ENCODE measurements around the gene CABP4. TPM values are rescaled to one million over a fixed set of nuclear protein-coding genes. Genes with fewer than 3 reads are reported as not detected.
"Not testable (repeated sequence)": the region's sequence is repeated elsewhere in the genome, so short reads cannot be mapped to it uniquely, and the experiment has no call there.

CABP4 gene
- total and polyA plus RNA-seq, 2 donors (not counting 3 experiments of a cell fraction or from before 2014, with no cell fraction given) = 2.4 to 5.0 TPM

DNA sequence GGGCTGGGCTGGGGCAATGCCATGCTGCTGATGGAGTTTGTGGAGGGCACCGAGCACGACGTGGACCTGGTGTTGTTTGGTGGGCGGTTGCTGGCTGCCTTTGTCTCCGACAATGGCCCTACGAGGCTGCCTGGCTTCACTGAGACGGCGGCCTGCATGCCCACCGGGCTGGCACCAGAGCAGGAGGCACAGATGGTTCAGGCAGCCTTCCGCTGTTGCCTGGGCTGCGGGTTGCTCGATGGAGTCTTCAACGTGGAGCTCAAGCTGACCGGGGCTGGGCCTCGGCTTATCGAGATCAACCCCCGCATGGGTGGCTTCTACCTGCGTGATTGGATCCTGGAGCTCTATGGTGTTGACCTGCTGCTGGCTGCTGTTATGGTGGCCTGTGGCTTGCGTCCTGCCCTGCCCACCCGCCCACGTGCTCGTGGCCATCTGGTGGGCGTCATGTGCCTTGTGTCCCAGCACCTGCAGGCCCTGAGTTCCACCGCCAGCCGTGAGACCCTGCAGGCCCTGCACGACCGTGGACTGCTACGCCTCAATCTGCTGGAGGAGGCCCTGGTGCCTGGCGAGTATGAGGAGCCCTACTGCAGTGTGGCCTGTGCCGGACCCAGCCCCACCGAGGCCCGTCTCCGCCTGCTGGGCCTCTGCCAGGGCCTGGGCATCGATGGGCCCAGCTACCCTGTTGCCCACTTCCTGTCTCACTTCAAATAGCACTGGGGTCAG is 31.1 kb upstream of the CABP4 start:
- H3K4me3 ChIP-seq (replicated peaks in 1 of 3; ENCODE audit: insufficient read depth in 1 of 3, low read depth in 1 of 3, low read length in 3 of 3) = no peak overlapping the region
- BruUV-seq (replicated peaks) = no TSS peak
- DNase-seq (ENCODE audit: low read depth, low spot score) (no peak), FAIRE-seq (no peak)
- H3K27ac ChIP-seq (ENCODE audit: insufficient read depth, low read depth, low read length) = no peak overlapping the region
- no peaks in the 10 kb centered on the region for H4K20me1 ChIP-seq (replicated peaks; ENCODE audit: control insufficient read depth, extremely low read depth, insufficient read depth, low read length)
- TF ChIP-seq EZH2 (IDR thresholded peaks at IDR 0.05; ENCODE audit: borderline replicate concordance, low read depth, low read length, severe bottlenecking) = no peak
- TF ChIP-seq FOS (IDR thresholded peaks at IDR 0.05; ENCODE audit: borderline replicate concordance, insufficient read depth, low read length) = no peak
- TF ChIP-seq POLR2AphosphoS5 (IDR thresholded peaks at IDR 0.05; ENCODE audit: insufficient read depth, low read depth, low read length) = no peak
- no peak for TF ChIP-seq MYC (IDR thresholded peaks at IDR 0.05; ENCODE audit: low read depth, low read length)
- TF ChIP-seq GATA2 (IDR thresholded peaks at IDR 0.05; ENCODE audit: insufficient read depth, insufficient read length, low read depth, low read length) = no peak
- TF ChIP-seq, protein P1, sequence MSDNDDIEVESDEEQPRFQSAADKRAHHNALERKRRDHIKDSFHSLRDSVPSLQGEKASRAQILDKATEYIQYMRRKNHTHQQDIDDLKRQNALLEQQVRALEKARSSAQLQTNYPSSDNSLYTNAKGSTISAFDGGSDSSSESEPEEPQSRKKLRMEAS (IDR thresholded peaks at IDR 0.05; ENCODE audit: insufficient read depth, insufficient read length) = no peak
- TF ChIP-seq CTCF (IDR thresholded peaks at IDR 0.05; ENCODE audit: extremely low read depth in 1 of 2, insufficient read depth in 1 of 2, low read depth in 1 of 2, low read length in 2 of 2) = no peak
- TF ChIP-seq POLR2A (IDR thresholded peaks at IDR 0.05; ENCODE audit: low read depth, low read length) = no peak
- TF ChIP-seq JUN (IDR thresholded peaks at IDR 0.05; ENCODE audit: borderline replicate concordance, insufficient read depth, insufficient read length, low read depth) = no peak
- H2AFZ ChIP-seq (ENCODE audit: low read depth, low read length) = no peak overlapping the region
- intact Hi-C loops (cut with micrococcal nuclease) = no loop called here
- no peak overlapping the region for H3K9ac ChIP-seq (replicated peaks; ENCODE audit: extremely low read depth, insufficient read depth, low read length)
- no peak overlapping the region for H3K4me2 ChIP-seq (ENCODE audit: insufficient read depth, low read length)
- H3K79me2 ChIP-seq (ENCODE audit: control insufficient read depth, insufficient read depth, low read length) = peaks cover 5% of the 10 kb centered on the region
- no peaks in the 10 kb centered on the region for H3K9me3 ChIP-seq (replicated peaks; ENCODE audit: control insufficient read depth, insufficient read depth, low read length)
- ChIA-PET CTCF (interaction anchor here (1.4 kb wide), 1 partner anchor 23 kb away, joined by 5 read pairs; the partner anchor contains the start of gene PPP1CA), POLR2A (no interaction called here)
- H3K4me1 ChIP-seq (ENCODE audit: control insufficient read depth, extremely low read depth, insufficient read depth, low read length) = peaks cover 4% of the 10 kb centered on the region
- no peaks in the 10 kb centered on the region for H3K27me3 ChIP-seq (ENCODE audit: control insufficient read depth in 2 of 2, insufficient read depth in 2 of 2, low read length in 2 of 2)
- no peaks in the 10 kb centered on the region for H3K36me3 ChIP-seq (ENCODE audit: control insufficient read depth in 2 of 2, extremely low read depth in 1 of 2, insufficient read depth in 2 of 2, low read length in 2 of 2)
- H3K9me1 ChIP-seq (replicated peaks; ENCODE audit: control insufficient read depth, extremely low read depth, insufficient read depth, low read length) = no peaks in the 10 kb centered on the region
- dilution Hi-C loops (cut with MboI; ENCODE audit: extremely low pct_ligation_motif_present, low sequenced_read_pairs) = no loop called here

DNA sequence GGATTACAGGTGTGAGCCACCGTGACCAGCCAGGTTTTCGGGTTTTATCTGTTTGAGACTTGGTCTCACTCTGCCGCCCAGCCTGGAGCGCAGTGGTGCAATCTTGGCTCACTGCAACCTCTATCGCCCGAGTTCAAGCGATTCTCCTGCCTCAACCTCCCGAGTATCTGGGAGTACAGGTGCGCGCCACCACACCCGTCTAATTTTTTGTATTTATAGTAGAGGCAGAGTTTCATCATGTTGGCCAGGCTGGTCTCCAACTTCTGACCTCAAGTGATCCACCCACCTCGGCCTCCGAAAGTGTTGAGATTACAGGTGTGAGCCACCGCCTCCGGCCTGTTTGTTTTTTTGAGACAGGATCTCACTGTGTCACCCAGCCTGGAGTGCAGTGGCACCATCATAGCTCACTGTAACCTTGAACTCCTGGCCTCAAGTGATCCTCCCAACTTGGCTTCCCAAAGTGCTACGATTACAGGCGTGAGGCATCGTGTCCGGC is 27.7 kb upstream of the CABP4 start:
- Histone ChIP-seq H3K4me2 (ENCODE audit: insufficient read depth, low read length) (peak overlapping the region; percentile 35), H3K79me2 (ENCODE audit: control insufficient read depth, insufficient read depth, low read length) (peaks cover 10% of the 10 kb centered on the region), H3K9ac (replicated peaks; ENCODE audit: extremely low read depth, insufficient read depth, low read length) (peak overlapping the region; percentile 6), H2AFZ (ENCODE audit: low read depth, low read length) (peak overlapping the region; percentile 70), H3K4me3 (replicated peaks in 1 of 3; ENCODE audit: insufficient read depth in 1 of 3, low read depth in 1 of 3, low read length in 3 of 3) (peak overlapping the region in 2 of 3 experiments; percentile 75 to 91)
- H3K27ac ChIP-seq (ENCODE audit: insufficient read depth, low read depth, low read length); H3K9me1 ChIP-seq (replicated peaks; ENCODE audit: control insufficient read depth, extremely low read depth, insufficient read depth, low read length); H3K4me1 ChIP-seq (ENCODE audit: control insufficient read depth, extremely low read depth, insufficient read depth, low read length); BruUV-seq (replicated peaks); H3K9me3 ChIP-seq (replicated peaks; ENCODE audit: control insufficient read depth, insufficient read depth, low read length); POLR2A ChIA-PET; H3K27me3 ChIP-seq (ENCODE audit: control insufficient read depth in 2 of 2, insufficient read depth in 2 of 2, low read length in 2 of 2); dilution Hi-C loops (cut with MboI; ENCODE audit: extremely low pct_ligation_motif_present, low sequenced_read_pairs); H4K20me1 ChIP-seq (replicated peaks; ENCODE audit: control insufficient read depth, extremely low read depth, insufficient read depth, low read length); DNase-seq (ENCODE audit: low read depth, low spot score); FAIRE-seq; intact Hi-C loops (cut with micrococcal nuclease); H3K36me3 ChIP-seq (ENCODE audit: control insufficient read depth in 2 of 2, extremely low read depth in 1 of 2, insufficient read depth in 2 of 2, low read length in 2 of 2): not testable (repeated sequence)
- CTCF ChIA-PET = interaction anchor here (1.3 kb wide), 1 partner anchor 26 kb away, joined by 6 read pairs; the partner anchor contains the start of gene PPP1CA
